Kidney (tissue), 14 donors: Measurements from ENCODE around the gene TUBB4A. TPM values are rescaled to one million over a fixed set of nuclear protein-coding genes. Genes with fewer than 3 reads are reported as not detected.
A peak's percentile ranks its signal among the peaks of the same experiment; 100 is the strongest.

ENCODE experiments used
- DNase-seq, 5 donors: peaks; one replicate each; pipeline ENCODE4 v3.0.0-alpha.2; 2013 to 2020
- FAIRE-seq: peaks from 2 replicates; lab custom pipeline; 2012; peaks lifted over from hg19 to GRCh38; lab: Jason Lieb, UNC
- H3K27ac ChIP-seq, 2 donors: one replicate each; pipeline ENCODE4 v1.7.0; 2013; ENCODE audit warnings: low read depth in 2 of 2, low read length in 2 of 2, inconsistent platforms in 1 of 2
- H3K27me3 ChIP-seq: one replicate; pipeline ENCODE4 v1.7.1; 2013; ENCODE audit warnings: low read length, inconsistent platforms; ENCODE audit not compliant: control insufficient read depth, insufficient read depth
- H3K36me3 ChIP-seq, 3 donors: one replicate each; pipeline versions ENCODE4 v1.7.0 to v1.7.1; 2013; ENCODE audit warnings: low read length in 3 of 3, control low read depth in 1 of 3, inconsistent platforms in 1 of 3; ENCODE audit not compliant: insufficient read depth in 3 of 3, control insufficient read depth in 2 of 3
- H3K4me1 ChIP-seq, 3 donors: one replicate each; pipeline versions ENCODE4 v1.7.0 to v1.7.1; 2013; ENCODE audit warnings: low read length in 3 of 3, inconsistent platforms in 1 of 3, low read depth in 1 of 3; ENCODE audit not compliant: control insufficient read depth in 2 of 3, insufficient read depth in 2 of 3
- H3K4me3 ChIP-seq, 3 donors: one replicate each; pipeline versions ENCODE4 v1.7.0 to v1.8.1; 2013; ENCODE audit warnings: low read length in 3 of 3, control low read depth in 1 of 3, inconsistent platforms in 1 of 3
- H3K9ac ChIP-seq, 3 donors: one replicate each; pipeline versions ENCODE4 v1.7.0 to v1.7.1; 2013; ENCODE audit warnings: low read length in 3 of 3, control low read depth in 1 of 3, inconsistent platforms in 1 of 3
- H3K9me3 ChIP-seq, 3 donors: one replicate each; pipeline versions ENCODE4 v1.7.0 to v1.7.1; 2013; ENCODE audit warnings: low read length in 3 of 3, control low read depth in 1 of 3, inconsistent platforms in 1 of 3; ENCODE audit not compliant: control insufficient read depth in 2 of 3, insufficient read depth in 1 of 3
- intact Hi-C: fragments of 100-400 bp; cut with DNase I; formaldehyde crosslinking; loops from one replicate; pipeline ENCODE4 v1.11.1; 2022
- polyA plus RNA-seq: library from polyadenylated mRNA; stranded (reverse); fragments of 350-450 nt; fragmentation: Illumina TruSeq; extraction: RNeasy Lipid Tissue Mini Kit (QIAGEN cat#74804); gene quantifications from one replicate; pipeline ENCODE4 v1.2.3, GENCODE V29; 2014; ENCODE audit warnings: low read depth, low replicate concordance; ENCODE audit not compliant: insufficient read depth
- total RNA-seq: library from RNA; stranded (reverse); fragmentation: NEBNext Ultra II Directional; extraction: Animal tissue kit (Norgen Biotek cat#: 25700); gene quantifications from one replicate; pipeline ENCODE4 v1.2.1, GENCODE V29; 2021
- TF ChIP-seq, protein P1 (sequence below): IDR thresholded peaks from 3 replicates; pipeline ENCODE4 v1.5.1; 2012; ENCODE audit warnings: mild to moderate bottlenecking, moderate library complexity, borderline replicate concordance; ENCODE audit not compliant: insufficient read depth; ENCODE audit errors: extremely low read depth
- donor health status: control.
- donor health status: control.
- donor health status: control.
- donor health status: control.
- donor health status: control.
- donor health status: DM: yes; HTN: yes; CAD: no.
- donor health status: Normal renal cell carcinoma (clear cell type).

The TUBB4A gene
- total and polyA plus RNA-seq, 2 donors from 2014 or later: 4.4 to 11.3 TPM

DNA sequence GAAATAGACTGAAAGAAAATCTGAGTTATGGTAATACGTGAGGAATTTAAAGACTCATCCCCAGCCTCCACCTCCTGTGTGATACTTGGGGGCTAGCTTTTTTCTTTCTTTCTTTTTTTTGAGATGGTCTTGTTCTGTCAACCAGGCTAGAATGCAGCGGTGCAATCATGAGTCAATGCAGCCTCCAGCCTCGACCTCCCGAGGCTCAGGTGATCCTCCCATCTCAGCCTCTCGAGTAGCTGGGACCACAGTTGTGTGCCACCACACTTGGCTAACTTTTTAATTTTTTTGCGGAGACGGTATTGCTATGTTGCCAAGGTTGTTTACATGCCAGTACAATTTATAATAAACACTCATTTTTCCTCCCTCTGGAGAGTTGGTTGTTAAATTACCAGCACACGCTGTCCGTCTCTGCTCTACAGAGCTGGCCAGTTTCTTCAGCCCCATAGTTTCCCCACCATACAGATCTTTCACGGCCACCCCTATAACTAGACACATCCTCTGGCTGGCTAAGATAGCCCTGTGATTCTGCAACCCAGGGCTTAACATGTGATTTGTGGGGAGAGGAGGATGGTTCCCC lies 33.5 kb upstream of the TUBB4A start:
- peaks cover 14% of the 10 kb centered on the region for H3K27me3 ChIP-seq
- no peak overlapping the region for H3K4me3 ChIP-seq
- H3K27ac ChIP-seq: no peak overlapping the region
- no peak overlapping the region for H3K9ac ChIP-seq
- H3K36me3 ChIP-seq: no peaks in the 10 kb centered on the region
- no peaks in the 10 kb centered on the region for H3K9me3 ChIP-seq
- TF ChIP-seq, protein P1, sequence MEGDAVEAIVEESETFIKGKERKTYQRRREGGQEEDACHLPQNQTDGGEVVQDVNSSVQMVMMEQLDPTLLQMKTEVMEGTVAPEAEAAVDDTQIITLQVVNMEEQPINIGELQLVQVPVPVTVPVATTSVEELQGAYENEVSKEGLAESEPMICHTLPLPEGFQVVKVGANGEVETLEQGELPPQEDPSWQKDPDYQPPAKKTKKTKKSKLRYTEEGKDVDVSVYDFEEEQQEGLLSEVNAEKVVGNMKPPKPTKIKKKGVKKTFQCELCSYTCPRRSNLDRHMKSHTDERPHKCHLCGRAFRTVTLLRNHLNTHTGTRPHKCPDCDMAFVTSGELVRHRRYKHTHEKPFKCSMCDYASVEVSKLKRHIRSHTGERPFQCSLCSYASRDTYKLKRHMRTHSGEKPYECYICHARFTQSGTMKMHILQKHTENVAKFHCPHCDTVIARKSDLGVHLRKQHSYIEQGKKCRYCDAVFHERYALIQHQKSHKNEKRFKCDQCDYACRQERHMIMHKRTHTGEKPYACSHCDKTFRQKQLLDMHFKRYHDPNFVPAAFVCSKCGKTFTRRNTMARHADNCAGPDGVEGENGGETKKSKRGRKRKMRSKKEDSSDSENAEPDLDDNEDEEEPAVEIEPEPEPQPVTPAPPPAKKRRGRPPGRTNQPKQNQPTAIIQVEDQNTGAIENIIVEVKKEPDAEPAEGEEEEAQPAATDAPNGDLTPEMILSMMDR: no peak
- H3K4me1 ChIP-seq: peaks cover 0 to 6% (median 0%) of the 10 kb centered on the region in 3 donors
- intact Hi-C loops: no loop called here
- FAIRE-seq (no peak), DNase-seq (no peak)

DNA sequence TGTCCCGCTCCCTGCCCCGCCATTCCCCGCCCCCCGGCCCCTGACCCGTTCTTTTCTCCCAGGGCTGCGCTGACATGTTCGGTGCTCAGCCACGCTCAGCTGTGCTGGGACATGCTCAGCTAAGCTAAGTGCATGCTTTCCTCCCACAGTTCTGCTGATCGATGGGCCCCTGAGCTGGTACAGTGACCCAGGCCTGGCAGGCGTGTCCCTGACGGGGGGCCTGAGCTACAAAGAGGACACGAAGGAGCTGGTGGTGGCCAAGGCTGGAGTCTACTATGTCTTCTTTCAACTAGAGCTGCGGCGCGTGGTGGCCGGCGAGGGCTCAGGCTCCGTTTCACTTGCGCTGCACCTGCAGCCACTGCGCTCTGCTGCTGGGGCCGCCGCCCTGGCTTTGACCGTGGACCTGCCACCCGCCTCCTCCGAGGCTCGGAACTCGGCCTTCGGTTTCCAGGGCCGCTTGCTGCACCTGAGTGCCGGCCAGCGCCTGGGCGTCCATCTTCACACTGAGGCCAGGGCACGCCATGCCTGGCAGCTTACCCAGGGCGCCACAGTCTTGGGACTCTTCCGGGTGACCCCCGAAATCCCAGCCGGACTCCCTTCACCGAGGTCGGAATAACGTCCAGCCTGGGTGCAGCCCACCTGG lies 32.5 kb upstream of the TUBB4A start:
- DNase-seq (peak in 3 of 5 donors; percentile 46 to 60 (median 47)), FAIRE-seq (no peak)
- H3K9ac ChIP-seq: no peak overlapping the region
- H3K27ac ChIP-seq: no peak overlapping the region
- no peak overlapping the region for H3K4me3 ChIP-seq
- peaks cover 0 to 8% (median 6%) of the 10 kb centered on the region in 3 donors for H3K4me1 ChIP-seq
- H3K9me3 ChIP-seq: no peaks in the 10 kb centered on the region
- TF ChIP-seq, protein P1: no peak
- intact Hi-C loops: no loop called here
- peaks cover 14% of the 10 kb centered on the region for H3K27me3 ChIP-seq
- H3K36me3 ChIP-seq: no peaks in the 10 kb centered on the region

DNA sequence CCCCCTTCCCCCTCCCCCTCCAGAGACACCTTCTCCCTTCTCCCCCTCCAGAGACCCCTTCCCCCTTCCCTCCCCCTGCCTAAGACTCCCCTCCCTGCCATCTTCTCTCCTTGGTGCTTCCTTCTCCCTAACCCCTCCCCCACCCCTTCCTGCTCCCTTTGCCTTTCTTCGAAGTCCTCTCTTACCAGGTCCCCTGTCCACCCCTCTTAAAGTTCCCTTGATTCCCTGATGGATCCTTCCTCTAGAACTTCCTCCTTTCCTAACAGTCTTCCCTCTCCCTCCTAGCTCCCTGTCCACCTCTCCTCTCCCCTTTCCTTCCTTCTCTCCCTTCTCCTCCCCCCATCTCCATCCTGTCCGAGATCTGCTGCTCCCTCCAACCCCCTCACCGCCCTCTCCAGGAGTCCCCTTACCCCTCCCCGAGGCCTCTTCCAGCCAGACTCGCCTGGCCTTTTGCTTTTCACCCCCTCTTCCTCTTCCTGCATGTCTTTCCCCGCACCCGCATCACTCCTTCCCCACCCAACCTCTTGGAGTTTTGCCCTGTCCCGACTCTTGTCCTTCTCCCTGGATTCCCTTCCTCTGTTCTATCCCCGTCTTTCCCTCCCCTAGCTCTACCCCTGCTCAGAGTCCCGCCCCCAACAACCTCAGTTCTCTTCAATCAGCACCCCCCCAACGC lies 31.8 kb upstream of the TUBB4A start:
- no peak for FAIRE-seq
- no peak for DNase-seq
- Histone ChIP-seq H3K36me3 (no peaks in the 10 kb centered on the region), H3K4me1 (peaks cover 0 to 8% (median 6%) of the 10 kb centered on the region in 3 donors), H3K27ac (no peak overlapping the region), H3K27me3 (peaks cover 14% of the 10 kb centered on the region), H3K4me3 (no peak overlapping the region), H3K9me3 (no peaks in the 10 kb centered on the region), H3K9ac (no peak overlapping the region)
- TF ChIP-seq, protein P1: no peak
- intact Hi-C loops: no loop called here
